ENCODE measurements around the gene NBPF6. TPM values are rescaled to one million over a fixed set of nuclear protein-coding genes. Genes with fewer than 3 reads are reported as not detected.
"Not testable (repeated sequence)": the region's sequence is repeated elsewhere in the genome, so short reads cannot be mapped to it uniquely, and the experiment has no call there.

Gene NBPF6
- total RNA-seq, 2 experiments from 2014 or later, result not detected

DNA sequence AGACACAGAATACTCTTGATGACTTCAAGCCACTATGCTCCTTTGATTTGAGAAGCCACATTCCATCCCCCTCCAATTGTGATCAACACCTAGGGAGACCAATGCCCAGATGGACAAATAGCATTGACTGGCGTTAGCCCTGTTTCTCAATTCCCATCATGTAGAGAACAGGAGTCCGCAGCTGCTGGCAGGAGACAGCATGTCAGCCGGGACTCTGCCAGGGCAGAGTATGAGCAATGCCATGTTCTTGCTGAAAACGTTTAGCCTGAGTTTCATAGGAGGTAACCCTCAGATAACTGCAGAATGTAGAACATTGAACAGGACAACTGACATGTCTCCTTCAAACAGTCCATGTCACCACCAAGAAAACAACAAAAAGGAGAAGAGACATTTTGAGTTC, 20.6 kb downstream of the NBPF6 start:
- H3K27me3 Mint-ChIP-seq, result peaks cover 16% of the 10 kb centered on the region
- H3K36me3 Mint-ChIP-seq; POLR2A ChIA-PET; ATAC-seq (ENCODE audit: low read depth); H3K4me1 Mint-ChIP-seq; H3K9me3 Mint-ChIP-seq; H3K27ac Mint-ChIP-seq; H3K4me3 Mint-ChIP-seq; DNase-seq: not testable (repeated sequence)

- DNase-seq; H3K9me3 Mint-ChIP-seq; H3K4me3 Mint-ChIP-seq; H3K27ac Mint-ChIP-seq; ATAC-seq (ENCODE audit: low read depth); H3K4me1 Mint-ChIP-seq; POLR2A ChIA-PET; H3K36me3 Mint-ChIP-seq: not testable (repeated sequence)
- H3K27me3 Mint-ChIP-seq, result peaks cover 15% of the 10 kb centered on the region
Observed at GRCh38 chr1:108474516-108474915, 24.4 kb downstream of the NBPF6 start.

- Mint-ChIP-seq H3K27ac (no peak overlapping the region), H3K4me3 (no peak overlapping the region), H3K36me3 (no peaks in the 10 kb centered on the region), H3K4me1 (no peaks in the 10 kb centered on the region), H3K27me3 (peaks cover 26% of the 10 kb centered on the region), H3K9me3 (peaks cover 2% of the 10 kb centered on the region)
- POLR2A ChIA-PET, result no interaction called here
- ATAC-seq (ENCODE audit: low read depth), result no peak
- DNase-seq, result no peak
Observed at GRCh38 chr1:108478429-108479015, 28.4 kb downstream of the NBPF6 start.

DNA sequence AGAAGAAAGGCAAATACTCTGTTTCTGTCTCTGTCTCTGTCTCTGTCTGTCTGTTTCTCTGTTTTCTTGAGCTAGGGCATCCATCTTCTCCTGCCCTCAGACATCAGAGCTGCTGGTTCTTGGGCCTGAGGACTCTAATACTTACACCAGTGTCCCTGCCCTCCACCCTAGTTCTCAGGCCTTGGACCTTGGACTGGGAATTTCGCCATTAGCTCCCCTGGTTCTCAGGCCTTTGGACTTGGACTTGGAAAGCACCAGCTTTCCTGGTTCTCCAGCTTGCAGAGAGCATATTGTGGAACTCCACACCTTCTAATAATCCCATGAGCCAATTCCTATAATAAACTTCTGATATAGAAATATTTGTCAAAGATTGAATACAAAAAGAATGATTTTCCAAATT, 32.6 kb downstream of the NBPF6 start:
- Mint-ChIP-seq H3K27ac (no peak overlapping the region), H3K4me3 (no peak overlapping the region), H3K36me3 (no peaks in the 10 kb centered on the region), H3K9me3 (peaks cover 5% of the 10 kb centered on the region), H3K4me1 (no peaks in the 10 kb centered on the region), H3K27me3 (peaks cover 27% of the 10 kb centered on the region)
- POLR2A ChIA-PET, result no interaction called here
- ATAC-seq (ENCODE audit: low read depth), result no peak
- no peak for DNase-seq

DNA sequence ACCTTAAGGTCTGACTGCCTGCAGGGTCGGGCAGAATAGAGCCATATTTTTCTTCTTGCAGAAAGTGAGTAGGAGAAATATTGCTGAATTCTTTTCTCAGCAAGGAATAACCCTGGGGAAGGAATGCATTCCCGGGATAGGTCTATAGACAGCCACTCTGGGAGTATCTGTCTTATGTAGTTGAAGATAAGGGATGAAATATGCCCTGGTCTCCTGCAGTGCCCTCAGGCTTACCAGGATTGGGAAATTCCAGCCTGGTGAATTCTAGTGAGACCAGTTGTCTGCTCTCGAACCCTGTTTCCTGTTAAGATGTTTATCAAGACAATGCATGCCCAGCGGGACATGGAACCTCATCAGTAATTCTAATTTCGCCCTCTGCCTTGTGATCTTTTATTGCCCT, 35.8 kb downstream of the NBPF6 start:
- POLR2A ChIA-PET; ATAC-seq (ENCODE audit: low read depth); H3K27ac Mint-ChIP-seq; H3K9me3 Mint-ChIP-seq; H3K4me1 Mint-ChIP-seq; DNase-seq; H3K4me3 Mint-ChIP-seq; H3K36me3 Mint-ChIP-seq: not testable (repeated sequence)
- peaks cover 14% of the 10 kb centered on the region for H3K27me3 Mint-ChIP-seq

GRCh38 chr1:108486707-108487106, 36.6 kb downstream of the NBPF6 start:
- H3K27me3 Mint-ChIP-seq; ATAC-seq (ENCODE audit: low read depth); H3K4me1 Mint-ChIP-seq; POLR2A ChIA-PET; H3K9me3 Mint-ChIP-seq; DNase-seq; H3K4me3 Mint-ChIP-seq; H3K36me3 Mint-ChIP-seq; H3K27ac Mint-ChIP-seq: not testable (repeated sequence)

DNA sequence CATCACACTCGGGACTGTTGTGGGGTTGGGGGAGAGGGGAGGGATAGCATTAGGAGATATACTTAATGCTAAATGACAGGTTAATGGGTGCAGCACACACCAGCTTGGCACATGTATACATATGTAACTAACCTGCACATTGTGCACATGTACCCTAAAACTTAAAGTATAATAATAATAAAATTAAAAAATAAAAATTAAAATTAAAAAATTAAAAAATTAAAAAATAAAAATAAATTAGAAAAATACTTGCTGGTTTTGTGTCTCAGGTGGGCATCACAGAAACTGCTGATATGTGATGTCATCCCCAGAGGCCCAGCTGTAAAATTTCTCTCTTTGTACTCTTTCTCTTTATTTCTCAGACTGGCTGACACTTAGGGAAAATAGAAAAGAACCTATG, 44.9 kb downstream of the NBPF6 start:
- H3K27ac Mint-ChIP-seq; H3K4me3 Mint-ChIP-seq; DNase-seq; POLR2A ChIA-PET; H3K9me3 Mint-ChIP-seq; H3K36me3 Mint-ChIP-seq; H3K4me1 Mint-ChIP-seq; ATAC-seq (ENCODE audit: low read depth): not testable (repeated sequence)
- H3K27me3 Mint-ChIP-seq, result peaks cover 23% of the 10 kb centered on the region

- ATAC-seq (ENCODE audit: low read depth); DNase-seq; H3K36me3 Mint-ChIP-seq; H3K27ac Mint-ChIP-seq; H3K9me3 Mint-ChIP-seq; POLR2A ChIA-PET; H3K4me1 Mint-ChIP-seq; H3K4me3 Mint-ChIP-seq: not testable (repeated sequence)
- peaks cover 31% of the 10 kb centered on the region for H3K27me3 Mint-ChIP-seq
Observed at GRCh38 chr1:108496856-108497255, 46.7 kb downstream of the NBPF6 start.

DNA sequence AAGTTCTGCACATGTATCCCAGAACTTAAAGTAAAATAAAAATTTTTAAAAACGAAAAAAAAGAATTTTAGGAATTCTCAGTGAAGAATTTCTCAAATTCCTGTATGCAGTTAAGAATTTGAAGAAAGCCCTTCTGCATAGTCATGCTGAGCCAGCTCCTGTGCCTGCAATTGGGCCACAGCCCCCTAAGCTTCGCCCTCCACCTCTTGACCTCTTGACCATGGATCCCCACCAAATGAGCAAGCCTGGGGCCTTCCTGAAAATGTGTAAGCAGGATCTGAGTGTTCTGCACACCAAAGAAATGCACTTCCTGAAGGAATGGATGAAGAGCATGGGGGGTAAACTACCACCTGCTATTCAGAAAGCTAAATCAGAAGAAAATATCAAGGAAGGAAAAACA, 52.0 kb downstream of the NBPF6 start:
- Mint-ChIP-seq H3K27me3 (peaks cover 41% of the 10 kb centered on the region), H3K36me3 (peaks cover 1% of the 10 kb centered on the region), H3K4me1 (peaks cover 3% of the 10 kb centered on the region), H3K27ac (no peak overlapping the region), H3K9me3 (no peaks in the 10 kb centered on the region), H3K4me3 (no peak overlapping the region)
- no peak for ATAC-seq (ENCODE audit: low read depth)
- POLR2A ChIA-PET, result no interaction called here
- no peak for DNase-seq

DNA sequence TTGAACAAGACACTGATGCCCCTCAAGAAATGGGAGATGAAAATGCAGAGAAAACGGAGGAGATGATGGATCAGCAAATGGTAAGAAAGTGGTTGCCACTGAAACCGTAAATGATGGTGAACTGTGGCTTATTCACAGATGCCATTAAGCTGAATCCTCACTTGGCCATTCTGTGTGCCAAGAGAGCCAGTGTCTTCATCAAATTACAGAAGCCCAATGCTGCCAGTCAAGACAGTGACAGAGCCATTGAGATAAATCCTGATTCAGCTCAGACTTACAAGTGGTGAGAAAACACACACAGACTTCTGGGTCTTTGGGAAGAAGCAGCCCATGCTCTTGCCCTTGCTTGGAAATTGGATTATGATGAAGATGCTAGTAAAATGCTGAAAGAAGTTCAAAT, 52.5 kb downstream of the NBPF6 start:
- DNase-seq, result no peak
- POLR2A ChIA-PET, result no interaction called here
- peaks cover 1% of the 10 kb centered on the region for H3K36me3 Mint-ChIP-seq
- no peaks in the 10 kb centered on the region for H3K9me3 Mint-ChIP-seq
- no peak for ATAC-seq (ENCODE audit: low read depth)
- peaks cover 45% of the 10 kb centered on the region for H3K27me3 Mint-ChIP-seq
- no peak overlapping the region for H3K27ac Mint-ChIP-seq
- no peak overlapping the region for H3K4me3 Mint-ChIP-seq
- H3K4me1 Mint-ChIP-seq, result peaks cover 3% of the 10 kb centered on the region

DNA sequence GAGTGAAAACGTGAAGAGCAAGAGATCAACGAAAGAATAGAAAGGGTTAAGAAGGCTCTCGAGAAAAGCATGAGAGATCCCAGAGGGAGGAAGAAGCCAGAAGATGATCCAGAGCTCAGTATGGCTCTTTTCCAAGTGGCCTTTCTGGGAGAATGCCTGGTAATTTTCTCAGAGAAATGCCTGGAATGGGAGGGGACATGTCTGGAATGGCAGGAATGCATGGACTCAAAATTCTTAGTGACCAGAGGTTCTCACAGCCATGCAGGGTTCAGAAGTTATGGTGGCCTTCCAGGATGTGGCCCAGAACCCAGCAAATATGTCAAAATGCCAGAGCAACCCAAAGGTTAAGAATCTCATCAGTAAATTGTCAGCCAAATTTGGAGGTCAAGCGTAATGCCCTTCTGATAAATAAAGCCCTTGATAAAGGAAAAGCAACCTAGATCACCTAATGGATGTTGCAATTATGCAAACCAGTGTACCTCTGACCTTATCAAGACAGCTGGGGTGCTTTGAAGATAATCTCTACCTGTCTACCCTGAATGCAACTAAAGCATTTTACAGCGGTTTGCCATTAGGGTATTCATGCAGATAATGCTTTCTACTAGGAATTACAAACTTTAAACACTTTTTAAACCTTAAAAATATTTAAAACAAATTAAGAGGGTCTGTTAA, 53.1 kb downstream of the NBPF6 start:
- H3K27ac Mint-ChIP-seq, result no peak overlapping the region
- H3K9me3 Mint-ChIP-seq, result no peaks in the 10 kb centered on the region
- POLR2A ChIA-PET, result no interaction called here
- peaks cover 1% of the 10 kb centered on the region for H3K36me3 Mint-ChIP-seq
- H3K4me1 Mint-ChIP-seq, result peaks cover 4% of the 10 kb centered on the region
- no peak for DNase-seq
- no peak for ATAC-seq (ENCODE audit: low read depth)
- H3K27me3 Mint-ChIP-seq, result peaks cover 45% of the 10 kb centered on the region
- H3K4me3 Mint-ChIP-seq, result no peak overlapping the region

DNA sequence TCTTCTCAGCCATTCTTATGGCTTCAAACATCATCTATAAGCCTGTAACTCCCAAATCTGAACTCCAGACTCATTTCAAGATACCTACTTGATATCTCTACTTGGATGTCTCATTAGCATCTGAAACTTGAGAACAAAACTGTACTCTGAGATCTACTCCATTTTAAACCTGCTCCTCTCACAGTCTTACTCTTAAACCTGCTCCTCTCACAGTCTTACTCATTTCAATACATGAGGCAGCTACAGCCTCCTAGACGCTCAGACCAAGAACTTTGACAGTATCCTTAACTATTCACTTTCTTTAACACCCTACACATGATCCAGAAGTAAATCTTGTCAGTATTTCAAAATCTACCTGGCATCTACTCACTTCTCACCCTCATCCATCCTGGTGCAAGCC, 54.3 kb downstream of the NBPF6 start:
- Mint-ChIP-seq H3K27me3 (peaks cover 41% of the 10 kb centered on the region), H3K36me3 (peaks cover 7% of the 10 kb centered on the region), H3K4me1 (peaks cover 4% of the 10 kb centered on the region), H3K9me3 (peaks cover 4% of the 10 kb centered on the region), H3K4me3 (no peak overlapping the region), H3K27ac (no peak overlapping the region)
- peak; percentile 40 for ATAC-seq (ENCODE audit: low read depth)
- no peak for DNase-seq
- POLR2A ChIA-PET, result interaction anchor here (0.7 to 1.5 kb wide), 2 partner anchors 56 to 140 kb away, joined by 4 to 12 read pairs; partner anchors contain the start of gene EEIG2

GRCh38 chr1:108505763-108506070, 55.6 kb downstream of the NBPF6 start:
- Mint-ChIP-seq H3K27ac (no peak overlapping the region), H3K4me1 (peaks cover 4% of the 10 kb centered on the region), H3K9me3 (peaks cover 7% of the 10 kb centered on the region), H3K36me3 (peaks cover 10% of the 10 kb centered on the region), H3K4me3 (no peak overlapping the region), H3K27me3 (peaks cover 35% of the 10 kb centered on the region)
- ATAC-seq (ENCODE audit: low read depth) (no peak), DNase-seq (no peak)
- POLR2A ChIA-PET, result interaction anchor here (0.6 to 1.6 kb wide), 4 partner anchors 55 to 420 kb away, joined by 3 to 12 read pairs (median 4); partner anchors contain the start of genes EEIG2 and HENMT1

GRCh38 chr1:108511764-108512163, 61.6 kb downstream of the NBPF6 start:
- H3K4me1 Mint-ChIP-seq, result peaks cover 1% of the 10 kb centered on the region
- peaks cover 9% of the 10 kb centered on the region for H3K36me3 Mint-ChIP-seq
- H3K27ac Mint-ChIP-seq, result no peak overlapping the region
- DNase-seq, result no peak
- ATAC-seq (ENCODE audit: low read depth), result no peak
- H3K4me3 Mint-ChIP-seq, result no peak overlapping the region
- POLR2A ChIA-PET, result interaction anchor here (1.7 kb wide), 1 partner anchor 49 kb away, joined by 10 read pairs; the partner anchor contains the start of gene EEIG2
- H3K27me3 Mint-ChIP-seq, result peaks cover 27% of the 10 kb centered on the region
- H3K9me3 Mint-ChIP-seq, result peaks cover 7% of the 10 kb centered on the region
